ENCODE measurements around the gene PEX19.
A peak's percentile ranks its signal among the peaks of the same experiment; 100 is the strongest.

DNA sequence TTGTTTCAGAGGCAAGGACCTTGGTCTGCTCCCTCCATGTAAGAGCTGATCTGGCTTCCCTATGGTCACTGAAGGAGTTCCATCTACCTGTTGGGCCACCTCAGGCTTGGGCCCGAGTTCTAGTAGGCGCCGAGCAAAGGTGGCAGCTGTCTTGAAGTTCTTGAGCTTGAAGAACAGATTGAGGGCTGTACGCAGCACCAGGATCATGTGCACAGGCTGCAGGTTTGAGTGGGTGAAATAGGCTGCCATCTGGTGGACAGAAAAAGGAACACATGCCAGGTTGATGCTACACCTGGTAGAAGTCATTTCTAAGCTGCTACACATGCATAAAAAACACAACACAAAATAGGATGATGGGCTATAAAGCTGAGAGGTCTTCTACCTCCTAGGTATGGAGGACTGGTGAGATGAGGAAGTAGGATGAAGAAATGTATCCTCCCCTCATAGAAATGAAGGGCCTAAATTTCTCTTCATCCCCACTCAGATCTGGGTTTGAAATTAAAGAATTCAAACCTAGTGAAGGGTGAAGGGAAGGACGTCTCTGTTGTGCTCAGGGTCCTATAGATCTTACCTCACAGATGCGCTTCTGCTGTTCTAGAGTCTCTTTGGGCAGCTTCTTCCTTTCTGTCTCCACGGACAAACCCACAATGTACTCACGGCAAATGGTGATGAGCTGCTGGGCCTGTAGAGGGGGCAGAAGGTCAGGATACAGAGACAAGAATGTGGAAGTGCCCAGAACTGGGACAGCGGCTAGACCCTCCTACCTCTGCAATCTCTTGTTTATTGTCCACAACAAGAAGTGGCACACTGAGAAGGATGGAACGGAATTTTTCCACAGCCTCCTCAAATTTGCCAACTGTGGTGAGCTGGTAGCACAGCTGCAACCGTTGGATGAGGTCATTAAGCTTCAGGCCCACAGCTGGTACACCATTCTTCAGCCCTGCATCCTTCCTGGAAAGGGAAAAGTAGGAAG lies 6.6 kb upstream of the PEX19 start:
- TF ChIP-seq, protein P1, sequence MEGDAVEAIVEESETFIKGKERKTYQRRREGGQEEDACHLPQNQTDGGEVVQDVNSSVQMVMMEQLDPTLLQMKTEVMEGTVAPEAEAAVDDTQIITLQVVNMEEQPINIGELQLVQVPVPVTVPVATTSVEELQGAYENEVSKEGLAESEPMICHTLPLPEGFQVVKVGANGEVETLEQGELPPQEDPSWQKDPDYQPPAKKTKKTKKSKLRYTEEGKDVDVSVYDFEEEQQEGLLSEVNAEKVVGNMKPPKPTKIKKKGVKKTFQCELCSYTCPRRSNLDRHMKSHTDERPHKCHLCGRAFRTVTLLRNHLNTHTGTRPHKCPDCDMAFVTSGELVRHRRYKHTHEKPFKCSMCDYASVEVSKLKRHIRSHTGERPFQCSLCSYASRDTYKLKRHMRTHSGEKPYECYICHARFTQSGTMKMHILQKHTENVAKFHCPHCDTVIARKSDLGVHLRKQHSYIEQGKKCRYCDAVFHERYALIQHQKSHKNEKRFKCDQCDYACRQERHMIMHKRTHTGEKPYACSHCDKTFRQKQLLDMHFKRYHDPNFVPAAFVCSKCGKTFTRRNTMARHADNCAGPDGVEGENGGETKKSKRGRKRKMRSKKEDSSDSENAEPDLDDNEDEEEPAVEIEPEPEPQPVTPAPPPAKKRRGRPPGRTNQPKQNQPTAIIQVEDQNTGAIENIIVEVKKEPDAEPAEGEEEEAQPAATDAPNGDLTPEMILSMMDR (optimal IDR thresholded peaks at IDR 0.05 in 1 of 3, IDR thresholded peaks at IDR 0.05 in 1 of 3, conservative IDR thresholded peaks at IDR 0.05 in 1 of 3; ENCODE audit: extremely low read depth in 1 of 3, insufficient read depth in 2 of 3, low read length in 3 of 3) = peak; percentile 77 to 90 (median 88)
- no peak for TF ChIP-seq EZH2 (IDR thresholded peaks at IDR 0.05; ENCODE audit: low read length)

Data from keratinocyte (primary cell).